Measurements from ENCODE around the gene RASAL2. TPM values are rescaled to one million over a fixed set of nuclear protein-coding genes. Genes with fewer than 3 reads are reported as not detected.

RASAL2 gene
- total RNA-seq, 3 donors from 2014 or later (not counting 1 experiment from before 2014, with no cell fraction given), result 0.16 to 0.23 TPM; not detected in 1

DNA sequence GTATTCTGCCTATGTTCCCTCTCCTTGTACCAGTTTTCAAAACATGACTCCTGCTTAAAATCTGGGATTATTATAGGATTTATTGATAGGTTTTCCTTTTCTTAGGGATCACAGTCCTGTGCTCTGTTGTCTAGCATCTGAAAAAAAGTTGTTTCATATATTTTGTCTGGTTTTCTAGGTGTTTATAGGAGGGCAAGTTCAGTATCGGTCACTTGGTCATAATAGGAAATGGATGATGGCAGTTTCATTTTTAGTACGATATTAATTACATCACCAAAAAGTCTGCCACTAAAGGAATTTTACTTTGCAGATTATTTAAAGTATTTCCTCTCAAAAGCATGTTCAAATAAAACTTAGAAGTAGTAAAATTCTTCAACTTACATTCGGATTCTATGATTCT lies 94.4 kb downstream of the RASAL2 start:
- Mint-ChIP-seq H3K36me3 (no peaks in the 10 kb centered on the region), H3K9me3 (peaks cover 2 to 3% of the 10 kb centered on the region in 2 donors), H3K27ac (no peak overlapping the region), H3K4me3 (no peak overlapping the region), H3K4me1 (no peaks in the 10 kb centered on the region), H3K27me3 (ENCODE audit: low read depth in 2 of 2) (no peaks in the 10 kb centered on the region)
- intact Hi-C loops (cut with micrococcal nuclease), result no loop called here
- WGBS (ENCODE audit: insufficient coverage), result no CpG with 5 or more reads among the region's 3 CpGs
- no peak overlapping the region for H3K4me3 ChIP-seq (ENCODE audit: low read length)
- no peaks in the 10 kb centered on the region for H3K4me1 ChIP-seq (ENCODE audit: control insufficient read depth, insufficient read depth, low read length)
- H3K9me3 ChIP-seq (ENCODE audit: control insufficient read depth, insufficient read depth, low read length), result no peaks in the 10 kb centered on the region
- TF ChIP-seq, protein P1, sequence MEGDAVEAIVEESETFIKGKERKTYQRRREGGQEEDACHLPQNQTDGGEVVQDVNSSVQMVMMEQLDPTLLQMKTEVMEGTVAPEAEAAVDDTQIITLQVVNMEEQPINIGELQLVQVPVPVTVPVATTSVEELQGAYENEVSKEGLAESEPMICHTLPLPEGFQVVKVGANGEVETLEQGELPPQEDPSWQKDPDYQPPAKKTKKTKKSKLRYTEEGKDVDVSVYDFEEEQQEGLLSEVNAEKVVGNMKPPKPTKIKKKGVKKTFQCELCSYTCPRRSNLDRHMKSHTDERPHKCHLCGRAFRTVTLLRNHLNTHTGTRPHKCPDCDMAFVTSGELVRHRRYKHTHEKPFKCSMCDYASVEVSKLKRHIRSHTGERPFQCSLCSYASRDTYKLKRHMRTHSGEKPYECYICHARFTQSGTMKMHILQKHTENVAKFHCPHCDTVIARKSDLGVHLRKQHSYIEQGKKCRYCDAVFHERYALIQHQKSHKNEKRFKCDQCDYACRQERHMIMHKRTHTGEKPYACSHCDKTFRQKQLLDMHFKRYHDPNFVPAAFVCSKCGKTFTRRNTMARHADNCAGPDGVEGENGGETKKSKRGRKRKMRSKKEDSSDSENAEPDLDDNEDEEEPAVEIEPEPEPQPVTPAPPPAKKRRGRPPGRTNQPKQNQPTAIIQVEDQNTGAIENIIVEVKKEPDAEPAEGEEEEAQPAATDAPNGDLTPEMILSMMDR (IDR thresholded peaks at IDR 0.05), result no peak
- no peak for ATAC-seq
- DNase-seq, result no peak
- no peaks in the 10 kb centered on the region for H3K27me3 ChIP-seq (ENCODE audit: control insufficient read depth, insufficient read depth, low read length)
- H3K27ac ChIP-seq (ENCODE audit: low read length), result no peak overlapping the region
- no peaks in the 10 kb centered on the region for H3K36me3 ChIP-seq (ENCODE audit: control insufficient read depth, insufficient read depth, low read length)

DNA sequence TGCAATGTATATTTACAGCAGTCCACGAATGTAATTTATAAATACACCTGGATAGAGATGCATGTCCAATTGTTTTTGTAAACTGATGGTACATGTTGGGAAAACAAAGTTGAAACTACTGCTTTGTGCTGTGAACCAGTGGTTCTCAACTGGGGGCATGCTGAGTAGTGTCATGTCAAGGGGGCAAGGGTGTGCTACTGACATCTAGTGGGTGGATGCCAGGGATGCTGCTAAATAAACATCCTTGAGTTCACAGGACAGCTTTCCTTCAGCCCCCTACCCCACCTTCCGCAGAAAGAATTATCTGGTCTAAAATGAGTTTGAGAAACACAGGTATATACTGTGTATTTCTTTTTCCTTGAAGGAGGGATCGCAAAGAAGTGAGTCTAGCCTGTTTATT lies 95.9 kb downstream of the RASAL2 start:
- H3K27ac Mint-ChIP-seq, result no peak overlapping the region
- Histone ChIP-seq H3K9me3 (ENCODE audit: control insufficient read depth, insufficient read depth, low read length) (no peaks in the 10 kb centered on the region), H3K36me3 (ENCODE audit: control insufficient read depth, insufficient read depth, low read length) (no peaks in the 10 kb centered on the region), H3K27ac (ENCODE audit: low read length) (no peak overlapping the region), H3K27me3 (ENCODE audit: control insufficient read depth, insufficient read depth, low read length) (no peaks in the 10 kb centered on the region), H3K4me1 (ENCODE audit: control insufficient read depth, insufficient read depth, low read length) (no peaks in the 10 kb centered on the region), H3K4me3 (ENCODE audit: low read length) (no peak overlapping the region)
- no peaks in the 10 kb centered on the region for H3K27me3 Mint-ChIP-seq (ENCODE audit: low read depth in 2 of 2)
- H3K36me3 Mint-ChIP-seq, result no peaks in the 10 kb centered on the region
- peaks cover 2 to 3% of the 10 kb centered on the region in 2 donors for H3K9me3 Mint-ChIP-seq
- DNase-seq, result no peak
- WGBS (ENCODE audit: insufficient coverage), result 80% methylated on average over 2 of the region's 3 CpGs
- ATAC-seq, result no peak
- TF ChIP-seq, protein P1 (IDR thresholded peaks at IDR 0.05), result no peak
- H3K4me1 Mint-ChIP-seq, result no peaks in the 10 kb centered on the region
- intact Hi-C loops (cut with micrococcal nuclease), result no loop called here
- H3K4me3 Mint-ChIP-seq, result no peak overlapping the region

DNA sequence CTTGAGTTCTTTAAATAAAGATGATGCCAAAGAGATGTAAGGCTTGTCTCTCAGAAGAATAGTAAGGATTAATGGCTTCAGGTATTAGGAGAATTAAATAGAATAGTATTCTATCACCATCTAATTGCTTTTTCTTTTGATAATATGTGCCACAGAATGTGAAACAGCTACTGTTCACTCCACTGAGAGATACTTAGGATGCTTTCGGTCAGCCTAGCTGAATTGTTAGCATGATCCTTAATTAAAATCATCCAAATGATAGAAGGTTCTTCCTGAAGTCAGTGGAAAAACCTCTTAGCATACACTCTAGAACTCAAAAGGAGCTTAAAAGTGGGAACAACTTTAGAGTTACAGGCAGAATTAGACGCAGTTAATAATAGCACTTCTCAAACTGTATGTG lies 97.0 kb downstream of the RASAL2 start:
- Mint-ChIP-seq H3K27ac (no peak overlapping the region), H3K36me3 (no peaks in the 10 kb centered on the region), H3K4me1 (no peaks in the 10 kb centered on the region), H3K27me3 (ENCODE audit: low read depth in 2 of 2) (no peaks in the 10 kb centered on the region), H3K9me3 (peaks cover 2 to 3% of the 10 kb centered on the region in 2 donors), H3K4me3 (no peak overlapping the region)
- TF ChIP-seq, protein P1 (IDR thresholded peaks at IDR 0.05), result no peak
- 71% methylated on average over 1 of the region's 2 CpGs for WGBS (ENCODE audit: insufficient coverage)
- Histone ChIP-seq H3K36me3 (ENCODE audit: control insufficient read depth, insufficient read depth, low read length) (no peaks in the 10 kb centered on the region), H3K27me3 (ENCODE audit: control insufficient read depth, insufficient read depth, low read length) (no peaks in the 10 kb centered on the region), H3K4me1 (ENCODE audit: control insufficient read depth, insufficient read depth, low read length) (no peaks in the 10 kb centered on the region), H3K9me3 (ENCODE audit: control insufficient read depth, insufficient read depth, low read length) (no peaks in the 10 kb centered on the region), H3K27ac (ENCODE audit: low read length) (no peak overlapping the region), H3K4me3 (ENCODE audit: low read length) (no peak overlapping the region)
- ATAC-seq (no peak), DNase-seq (no peak)
- intact Hi-C loops (cut with micrococcal nuclease), result no loop called here

DNA sequence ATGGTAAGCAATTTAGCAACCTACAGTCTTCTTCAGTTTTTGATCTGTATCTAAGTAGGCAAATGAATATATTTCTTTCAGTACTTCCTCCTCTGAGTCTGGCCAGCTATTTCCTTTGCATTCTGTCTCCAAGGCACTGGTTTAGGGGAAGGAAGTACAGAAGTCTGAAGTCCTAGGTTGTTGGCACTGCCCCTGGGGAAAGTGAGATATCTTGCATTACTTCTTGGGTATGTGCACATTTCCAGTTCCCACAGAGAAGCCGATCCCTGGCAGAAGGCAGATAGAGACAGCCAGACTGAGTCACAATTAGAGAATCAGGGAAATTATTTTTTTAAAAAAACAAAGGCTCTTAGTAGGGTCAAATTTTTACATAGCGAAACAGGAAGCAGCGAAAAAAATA lies 98.8 kb downstream of the RASAL2 start:
- ATAC-seq (peak in 1 of 3 donors; percentile 32), DNase-seq (no peak)
- no peaks in the 10 kb centered on the region for H3K4me1 Mint-ChIP-seq
- no peak overlapping the region for H3K27ac Mint-ChIP-seq
- H3K27me3 Mint-ChIP-seq (ENCODE audit: low read depth in 2 of 2), result no peaks in the 10 kb centered on the region
- no peaks in the 10 kb centered on the region for H3K9me3 ChIP-seq (ENCODE audit: control insufficient read depth, insufficient read depth, low read length)
- no peak overlapping the region for H3K4me3 Mint-ChIP-seq
- no peaks in the 10 kb centered on the region for H3K36me3 ChIP-seq (ENCODE audit: control insufficient read depth, insufficient read depth, low read length)
- TF ChIP-seq, protein P1 (IDR thresholded peaks at IDR 0.05), result no peak
- no peaks in the 10 kb centered on the region for H3K4me1 ChIP-seq (ENCODE audit: control insufficient read depth, insufficient read depth, low read length)
- H3K9me3 Mint-ChIP-seq, result peaks cover 0 to 2% of the 10 kb centered on the region in 2 donors
- H3K27me3 ChIP-seq (ENCODE audit: control insufficient read depth, insufficient read depth, low read length), result no peaks in the 10 kb centered on the region
- no peaks in the 10 kb centered on the region for H3K36me3 Mint-ChIP-seq
- H3K4me3 ChIP-seq (ENCODE audit: low read length), result no peak overlapping the region
- H3K27ac ChIP-seq (ENCODE audit: low read length), result no peak overlapping the region
- WGBS (ENCODE audit: insufficient coverage), result 40% methylated on average over 3 of the region's 3 CpGs
- intact Hi-C loops (cut with micrococcal nuclease), result no loop called here

All from natural killer cell (primary cell).